ENCODE data around the gene PTGFRN. TPM values are rescaled to one million over a fixed set of nuclear protein-coding genes. Genes with fewer than 3 reads are reported as not detected.

Gene PTGFRN
- total and polyA plus RNA-seq, 9 of the 15 experiments (the other 6 are each of a cell fraction or from before 2014, with no cell fraction given), result 17.3 to 33.1 (median 25.7) TPM

DNA sequence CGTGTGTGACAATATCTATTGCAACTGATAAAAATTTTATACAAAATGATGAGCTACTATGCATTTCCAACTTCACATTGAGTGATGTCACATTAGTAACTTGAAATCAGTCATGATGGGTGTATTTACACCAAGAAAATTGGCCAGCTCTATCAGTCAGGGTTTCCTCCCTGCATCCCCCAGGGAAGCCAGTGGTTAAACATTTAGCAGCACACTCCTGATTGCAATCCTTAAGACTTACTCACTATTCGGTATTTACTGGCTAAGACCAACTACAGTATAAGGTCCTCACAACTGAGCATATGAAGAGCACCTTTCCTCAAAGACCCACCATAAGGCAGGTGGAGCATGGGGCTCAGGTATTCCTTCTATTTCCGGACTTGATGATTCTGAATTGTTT is 41.3 kb upstream of the PTGFRN start:
- Histone ChIP-seq H3K36me3 (ENCODE audit: control insufficient read depth, insufficient read depth, low read length) (no peaks in the 10 kb centered on the region), H3K27me3 (ENCODE audit: control insufficient read depth in 2 of 2, insufficient read depth in 2 of 2, low read length in 2 of 2) (no peaks in the 10 kb centered on the region), H4K20me1 (replicated peaks; ENCODE audit: control insufficient read depth, insufficient read depth, low read length) (no peaks in the 10 kb centered on the region), H3K4me2 (ENCODE audit: insufficient read depth, low read length) (no peak overlapping the region), H3K4me1 (replicated peaks in 1 of 2; ENCODE audit: control insufficient read depth in 2 of 2, insufficient read depth in 2 of 2, low read length in 2 of 2) (peaks cover 3% of the 10 kb centered on the region in 2 experiments; a peak in 3 of 5 replicates), H3K9me1 (ENCODE audit: control insufficient read depth, insufficient read depth, low read length) (no peaks in the 10 kb centered on the region), H3K9me3 (replicated peaks; ENCODE audit: control insufficient read depth, insufficient read depth, low read depth, low read length) (peaks cover 3% of the 10 kb centered on the region; the same call in 1 of the 2 replicates), H3K4me3 (no peak overlapping the region), H2AFZ (ENCODE audit: low read depth, low read length) (no peak overlapping the region), H3K27ac (ENCODE audit: extremely low read depth, low read depth, low read length) (no peak overlapping the region), H3K9ac (ENCODE audit: insufficient read depth in 1 of 2, low read depth in 2 of 2, low read length in 2 of 2) (no peak overlapping the region), H3K79me2 (ENCODE audit: control insufficient read depth, insufficient read depth, low read length) (no peaks in the 10 kb centered on the region)
- no TSS peak for BruUV-seq (replicated peaks)
- ChIA-PET CTCF (ENCODE audit: low intra/inter-chr PET ratio) (no interaction called here), POLR2A (interaction anchor here (0.7 kb wide), 1 partner anchor 34 kb away, joined by 3 read pairs; no protein-coding TSS in a partner anchor)
- intact Hi-C loops (cut with micrococcal nuclease), result no loop called here
- 14% methylated on average over 3 of the region's 3 CpGs for WGBS (ENCODE audit: insufficient coverage, low coverage, missing lambda C conversion rate)
- no peak for TF ChIP-seq CBX3 (IDR thresholded peaks at IDR 0.05; ENCODE audit: borderline replicate concordance in 1 of 2, low read length in 2 of 2)
- no peak for TF ChIP-seq TGIF2 (CRISPR knock-in tag; IDR thresholded peaks at IDR 0.05)
- TF ChIP-seq TFE3 (CRISPR knock-in tag; IDR thresholded peaks at IDR 0.05), result no peak
- TF ChIP-seq DPF2 (IDR thresholded peaks at IDR 0.05), result no peak
- TF ChIP-seq PURB (CRISPR knock-in tag; IDR thresholded peaks at IDR 0.05; ENCODE audit: low read depth), result no peak
- TF ChIP-seq THRB (CRISPR knock-in tag; conservative IDR thresholded peaks at IDR 0.05), result no peak
- TF ChIP-seq GTF2E2 (tag; IDR thresholded peaks at IDR 0.05), result no peak
- no peak for TF ChIP-seq SIRT6 (IDR thresholded peaks at IDR 0.05; ENCODE audit: low read depth, low read length)
- no peak for TF ChIP-seq CSDE1 (IDR thresholded peaks at IDR 0.05)
- TF ChIP-seq SRSF1 (IDR thresholded peaks at IDR 0.05; ENCODE audit: low read depth, low read length), result no peak
- TF ChIP-seq, protein P1, sequence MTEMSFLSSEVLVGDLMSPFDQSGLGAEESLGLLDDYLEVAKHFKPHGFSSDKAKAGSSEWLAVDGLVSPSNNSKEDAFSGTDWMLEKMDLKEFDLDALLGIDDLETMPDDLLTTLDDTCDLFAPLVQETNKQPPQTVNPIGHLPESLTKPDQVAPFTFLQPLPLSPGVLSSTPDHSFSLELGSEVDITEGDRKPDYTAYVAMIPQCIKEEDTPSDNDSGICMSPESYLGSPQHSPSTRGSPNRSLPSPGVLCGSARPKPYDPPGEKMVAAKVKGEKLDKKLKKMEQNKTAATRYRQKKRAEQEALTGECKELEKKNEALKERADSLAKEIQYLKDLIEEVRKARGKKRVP (CRISPR knock-in tag; IDR thresholded peaks at IDR 0.05), result no peak
- no peak for TF ChIP-seq ZSCAN29 (IDR thresholded peaks at IDR 0.05)
- in situ Hi-C loops (cut with MboI), result no loop called here
- DNase-seq (ENCODE audit: extremely low read depth in 1 of 4, low spot score in 3 of 4) (no peak), FAIRE-seq (no peak), ATAC-seq (no peak)
